GM19238 (cell line): ENCODE measurements around the gene SNX24.
"Not testable (repeated sequence)": the region's sequence is repeated elsewhere in the genome, so short reads cannot be mapped to it uniquely, and the experiment has no call there.

Source experiments
- DNase-seq: peaks from one replicate; pipeline ENCODE4 v3.0.0; 2011; ENCODE audit warnings: low spot score; ENCODE audit not compliant: insufficient read length

Gene SNX24

GRCh38 chr5:122959740-122960445, 114.5 kb downstream of the SNX24 start:
- no peak for DNase-seq

GRCh38 chr5:122963305-122963704, 117.9 kb downstream of the SNX24 start:
- no peak for DNase-seq

DNA sequence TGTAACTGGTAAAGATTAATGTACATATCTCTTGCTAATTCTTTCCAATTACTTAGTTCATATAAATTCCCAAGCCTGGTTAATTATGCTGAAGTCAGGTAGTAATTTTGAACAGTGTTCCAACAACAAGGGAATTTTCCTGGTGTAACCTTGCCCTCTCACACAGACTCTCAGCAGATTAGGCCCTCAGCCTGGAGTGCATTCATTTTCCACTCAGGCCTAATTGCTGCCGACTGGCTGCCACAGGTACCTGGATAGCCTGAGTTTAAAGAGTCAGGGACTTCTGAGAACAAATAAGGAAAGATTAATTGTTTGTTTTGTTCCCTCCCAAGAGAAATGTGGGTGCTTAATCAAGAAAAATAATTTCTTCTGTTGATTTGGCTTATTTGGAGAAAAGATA, 119.7 kb downstream of the SNX24 start:
- no peak for DNase-seq

DNA sequence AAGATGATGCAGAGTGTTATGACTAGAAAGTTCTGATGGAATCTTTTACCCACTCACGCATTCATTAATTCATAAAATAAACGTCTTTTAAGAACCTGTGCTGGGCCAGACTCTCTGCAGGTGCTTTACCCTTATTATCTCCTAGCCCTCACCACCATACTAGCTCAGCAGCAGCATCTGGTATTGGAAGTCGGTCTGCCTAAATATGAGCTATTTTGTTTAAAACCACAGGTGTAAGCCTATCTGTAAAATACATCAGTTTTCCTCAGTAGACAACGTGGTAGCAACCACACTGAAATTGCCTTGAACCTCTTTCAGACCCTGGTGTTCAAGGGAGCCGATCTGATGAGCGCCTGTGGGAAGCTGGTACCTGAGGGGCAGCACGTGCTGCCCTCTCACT, 121.7 kb downstream of the SNX24 start:
- DNase-seq, result no peak

GRCh38 chr5:122967625-122968024, 122.2 kb downstream of the SNX24 start:
- peak; percentile 40 for DNase-seq

DNA sequence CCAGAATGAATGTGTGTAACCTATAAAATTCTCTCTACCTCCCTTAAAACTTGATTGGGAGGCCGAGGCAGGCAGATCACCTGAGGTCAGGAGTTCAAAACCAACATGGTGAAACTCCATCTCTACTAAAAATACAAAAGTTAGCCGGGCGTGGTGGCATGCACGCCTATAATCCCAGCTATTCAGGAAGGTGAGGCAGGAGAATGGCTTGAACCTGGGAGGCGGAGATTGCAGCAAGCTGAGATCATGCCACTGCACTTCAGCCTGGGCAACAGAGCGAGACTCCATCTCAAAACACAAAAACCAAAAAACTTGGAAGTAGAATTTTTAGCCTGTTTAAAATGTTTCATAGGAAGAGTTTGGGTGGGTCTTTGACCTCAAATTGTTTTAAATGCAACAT, 122.6 kb downstream of the SNX24 start:
- not testable (repeated sequence) for DNase-seq

DNA sequence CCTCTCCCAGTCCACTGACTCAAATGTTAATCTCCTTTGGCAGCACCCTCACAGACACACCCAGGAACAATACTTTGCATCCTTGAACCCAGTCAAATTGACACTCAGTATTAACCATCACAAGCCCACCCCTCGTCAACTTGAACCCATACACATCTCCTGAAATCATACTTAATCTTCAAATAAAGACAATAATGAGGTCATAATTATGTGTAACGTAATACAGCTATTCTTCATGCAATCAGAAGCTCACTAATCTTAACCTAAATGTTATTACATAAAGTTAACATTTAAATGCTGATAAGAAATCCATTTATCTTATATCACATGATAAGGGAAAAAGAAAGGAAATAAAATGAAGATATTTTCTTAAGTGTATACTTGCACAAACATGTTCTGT, 125.9 kb downstream of the SNX24 start:
- no peak for DNase-seq

DNA sequence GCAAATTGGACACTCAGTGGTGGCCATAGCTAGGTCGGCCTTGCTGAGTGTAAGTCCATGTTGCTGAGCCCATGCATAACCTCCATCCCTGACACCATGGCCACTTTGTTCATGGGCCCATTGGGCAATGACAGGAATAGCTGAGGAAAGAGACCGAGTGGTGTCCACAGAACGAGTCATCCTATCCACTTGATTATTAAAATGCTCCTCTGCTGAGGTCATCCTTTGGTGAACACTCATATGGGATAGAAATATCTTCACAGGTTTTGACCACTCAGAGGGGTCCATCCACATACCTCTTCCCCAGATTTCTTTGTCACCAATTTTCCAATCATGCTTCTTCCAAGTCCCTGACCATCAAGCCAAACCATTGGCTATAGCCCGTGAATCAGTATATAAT, 127.5 kb downstream of the SNX24 start:
- DNase-seq, result no peak

DNA sequence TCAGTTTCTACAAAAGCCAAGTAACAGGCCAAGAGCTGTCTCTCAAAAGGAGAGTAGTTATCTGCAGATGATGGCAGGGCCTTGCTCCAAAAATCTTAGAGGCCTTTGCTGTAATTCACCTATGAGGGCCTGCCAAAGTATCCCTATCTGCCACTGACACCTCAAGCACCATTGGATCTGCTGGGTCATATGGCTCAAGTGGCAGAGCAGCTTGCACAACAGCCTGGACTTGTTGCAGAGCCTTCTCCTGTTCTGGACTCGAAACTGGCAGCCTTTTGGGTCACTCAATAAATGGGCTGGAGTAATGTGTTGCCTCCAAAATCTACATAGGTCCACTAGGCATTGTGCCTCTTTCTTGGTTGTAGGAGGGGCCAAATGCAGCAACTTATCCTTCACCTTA, 128.3 kb downstream of the SNX24 start:
- not testable (repeated sequence) for DNase-seq

DNA sequence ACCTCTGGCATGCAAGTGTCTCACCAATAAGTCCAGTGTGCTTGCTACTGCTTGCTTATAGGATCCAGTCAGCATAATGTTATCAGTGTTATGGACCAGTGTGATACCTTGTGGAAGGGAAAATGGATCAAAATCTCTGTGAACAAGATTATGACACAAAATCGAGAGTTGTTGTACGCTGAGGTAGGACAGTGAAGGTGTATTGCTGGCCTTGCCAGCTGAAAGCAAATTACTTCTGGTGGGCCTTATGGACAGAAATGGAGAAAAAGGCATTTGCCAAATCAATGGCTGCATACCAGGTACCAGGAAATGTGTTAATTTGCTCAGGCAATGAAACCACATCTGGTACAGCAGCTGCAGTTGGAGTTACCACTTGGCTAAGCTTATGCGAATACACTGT, 128.8 kb downstream of the SNX24 start:
- DNase-seq, result not testable (repeated sequence)

GRCh38 chr5:122977319-122977718, 131.9 kb downstream of the SNX24 start:
- no peak for DNase-seq

DNA sequence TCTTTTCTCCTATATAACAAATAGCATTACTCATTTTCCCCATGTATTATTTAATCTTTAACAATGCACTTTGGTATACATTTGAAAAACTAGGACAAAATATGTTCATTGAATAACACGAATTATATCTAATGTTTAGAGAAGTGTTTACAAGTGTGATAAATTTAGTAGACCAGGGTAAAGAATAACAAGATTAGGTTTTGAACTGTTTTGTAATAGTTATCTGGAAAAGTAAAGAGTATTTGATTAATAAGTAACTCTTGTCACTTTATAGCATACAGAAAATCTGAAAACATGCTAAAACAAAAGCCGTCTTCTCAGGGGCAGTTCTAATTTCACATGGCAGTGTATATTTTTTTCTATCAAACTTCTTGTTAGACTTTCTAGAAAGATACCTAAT, 132.7 kb downstream of the SNX24 start:
- no peak for DNase-seq

- DNase-seq, result no peak
Observed at GRCh38 chr5:122978644-122979297, 133.4 kb downstream of the SNX24 start.

- no peak for DNase-seq
Observed at GRCh38 chr5:122981846-122982245, 136.4 kb downstream of the SNX24 start.

DNA sequence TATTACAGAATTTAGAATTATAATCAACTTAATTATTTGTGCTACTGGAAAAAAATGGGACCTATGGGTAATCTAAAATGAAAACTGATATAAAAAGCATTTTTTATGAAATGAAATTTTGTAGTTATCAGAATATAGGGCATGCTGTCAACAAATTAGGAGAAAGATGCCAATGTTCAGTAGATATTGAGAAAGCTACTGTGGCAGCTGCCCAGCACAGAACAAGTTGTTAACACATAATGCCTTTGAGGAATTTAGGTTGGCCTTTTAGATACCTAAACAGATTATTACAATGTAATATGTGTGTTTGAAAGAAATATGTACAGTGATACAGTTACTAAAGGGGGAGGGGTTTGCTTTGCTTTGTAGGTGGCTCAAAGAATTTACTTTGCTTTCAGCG, 137.0 kb downstream of the SNX24 start:
- no peak for DNase-seq

DNA sequence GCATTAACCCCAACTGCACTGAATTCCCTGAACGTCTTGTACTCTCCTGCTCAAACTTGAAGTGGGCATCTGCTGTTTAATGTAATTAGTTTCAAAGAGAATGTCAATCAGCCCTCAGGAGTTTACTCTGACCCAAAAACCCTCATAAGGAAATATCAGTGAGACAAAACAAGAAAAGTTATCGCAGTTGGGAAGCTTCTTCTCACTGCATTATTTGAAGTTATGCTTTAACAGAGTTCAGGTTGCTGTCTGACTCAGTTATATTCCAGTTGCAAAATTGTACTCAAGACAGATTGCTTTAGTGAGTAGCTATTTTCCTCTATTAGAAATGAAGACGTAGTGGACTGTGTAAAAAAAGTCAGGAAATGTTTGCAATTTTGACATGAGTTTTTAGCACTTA, 139.0 kb downstream of the SNX24 start:
- no peak for DNase-seq

GRCh38 chr5:122985006-122985700, 139.7 kb downstream of the SNX24 start:
- DNase-seq, result no peak

DNA sequence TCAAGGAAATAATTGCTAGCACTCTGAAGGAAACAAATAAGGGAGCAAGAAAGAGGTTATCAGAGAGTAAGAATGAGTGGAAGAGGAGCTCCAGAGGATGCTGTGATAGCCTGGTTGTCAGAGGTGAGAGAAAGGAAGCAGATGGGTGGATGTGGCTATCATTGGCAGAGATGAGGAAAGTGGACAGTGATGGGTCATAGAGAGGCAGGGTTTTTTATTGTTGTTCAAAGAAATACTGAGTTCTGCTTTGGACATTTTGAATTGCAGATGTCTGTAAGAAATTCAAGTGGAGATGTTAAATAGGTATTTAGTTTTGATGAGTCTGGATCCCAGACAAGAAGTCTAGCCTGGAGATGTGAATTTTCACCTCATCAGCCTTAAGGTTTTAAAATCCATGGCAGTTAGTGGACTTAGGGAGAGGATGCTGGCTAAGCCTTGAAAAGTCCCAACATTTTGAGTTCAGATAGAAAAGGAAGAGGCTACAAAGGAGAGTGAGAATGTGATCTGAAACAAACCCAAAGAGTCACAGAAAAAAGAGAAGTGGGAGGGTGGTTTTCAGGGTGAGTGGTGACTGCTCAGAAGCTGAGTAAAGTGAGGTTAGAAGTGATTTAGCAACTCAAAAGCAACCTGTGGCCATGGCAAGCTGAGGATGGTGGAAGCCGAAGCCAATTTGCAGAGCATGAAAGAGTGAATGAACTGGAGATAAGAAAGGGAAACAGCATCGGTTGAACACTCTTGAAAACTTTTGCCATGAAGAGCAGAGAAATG, 140.7 kb downstream of the SNX24 start:
- peak; percentile 24 for DNase-seq

GRCh38 chr5:122996091-122996490, 150.7 kb downstream of the SNX24 start:
- no peak for DNase-seq

DNA sequence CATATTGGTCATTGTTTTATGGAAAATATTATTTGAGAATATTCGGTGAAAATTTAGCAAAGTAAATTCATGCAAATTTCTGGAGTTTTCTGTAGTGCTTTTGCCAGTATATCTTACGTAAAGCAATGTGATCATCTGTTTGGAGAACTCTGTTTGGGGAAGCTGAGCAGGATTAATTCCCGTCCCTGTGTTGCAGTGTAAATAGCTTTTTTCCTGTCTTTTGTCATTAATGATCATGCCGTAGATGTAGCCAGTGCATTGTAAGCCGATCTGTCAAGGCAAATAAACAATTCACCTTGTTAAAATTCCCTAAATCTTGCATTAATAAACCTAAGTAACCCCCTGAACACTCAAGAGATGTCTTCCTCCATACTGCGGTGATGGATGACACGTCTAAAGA, 151.9 kb downstream of the SNX24 start:
- DNase-seq, result no peak

DNA sequence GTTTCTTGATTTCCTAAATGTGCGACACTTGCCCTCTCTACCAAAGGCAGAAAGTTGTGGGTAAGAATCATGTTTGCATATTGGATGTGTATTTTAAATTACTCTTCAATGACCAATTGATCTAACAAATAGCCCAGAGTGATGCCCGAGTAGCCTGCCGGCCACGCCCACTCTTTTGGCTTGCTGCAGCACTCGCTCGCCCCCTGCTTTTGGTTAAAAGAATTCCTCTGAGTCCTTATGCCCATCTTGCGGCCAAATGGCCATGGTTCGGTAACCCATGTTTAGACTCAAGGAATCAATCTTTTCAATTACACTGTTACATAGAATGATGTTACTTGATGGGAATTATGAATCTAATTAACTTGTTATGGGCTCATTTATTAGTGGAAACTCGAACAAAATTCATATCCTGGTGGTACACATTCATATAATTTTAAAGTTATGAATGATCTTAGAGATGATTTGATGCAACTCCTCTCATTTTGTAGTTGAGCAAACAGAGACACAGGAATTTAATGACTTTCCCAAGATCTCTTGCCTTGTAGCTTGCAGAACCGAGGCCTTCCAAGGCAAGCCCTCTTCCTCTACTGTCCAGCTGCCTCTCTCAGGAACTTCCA, 154.6 kb downstream of the SNX24 start:
- peak; percentile 47 for DNase-seq
